ENCODE data around the gene DUSP18. TPM values are rescaled to one million over a fixed set of nuclear protein-coding genes. Genes with fewer than 3 reads are reported as not detected.

DUSP18 gene
- total and polyA plus RNA-seq, 4 donors = 1.6 to 11.3 (median 6.5) TPM

DNA sequence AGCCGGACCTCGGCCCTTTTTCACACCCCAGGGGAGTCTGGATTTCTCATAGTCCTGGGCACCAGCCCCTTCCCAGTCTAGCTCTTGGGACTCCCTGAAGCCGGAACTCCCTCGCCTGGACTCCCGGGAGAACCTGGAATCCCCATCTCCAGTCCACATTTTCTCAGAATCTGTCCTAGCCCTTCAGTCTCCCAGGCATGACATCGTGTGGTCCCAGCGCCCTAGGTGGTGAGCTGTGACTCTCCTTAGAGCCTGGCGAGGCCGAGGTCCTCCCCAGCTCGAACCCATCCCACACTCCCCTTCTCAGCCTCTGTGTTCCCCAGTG is 673 bp upstream of the DUSP18 start:
- ATAC-seq (ENCODE audit: low FRiP score) (no peak), DNase-seq (no peak)
- no peaks in the 10 kb centered on the region for H3K27me3 ChIP-seq (ENCODE audit: control insufficient read depth in 1 of 2, insufficient read depth in 2 of 2, low read length in 1 of 2)
- H3K36me3 ChIP-seq (ENCODE audit: control insufficient read depth in 1 of 2, insufficient read depth in 2 of 2, low read length in 1 of 2) = no peaks in the 10 kb centered on the region
- WGBS, 2 donors = 18 to 31% methylated on average over 10 of the region's 10 CpGs
- no peaks in the 10 kb centered on the region for H3K9me3 ChIP-seq (ENCODE audit: control insufficient read depth, low read length)
- no peaks in the 10 kb centered on the region for H3K4me1 ChIP-seq (ENCODE audit: control insufficient read depth in 1 of 2, insufficient read depth in 2 of 2, low read length in 2 of 2)
- no peak overlapping the region for H3K4me3 ChIP-seq (ENCODE audit: low read length in 2 of 2)
- no peak overlapping the region for H3K27ac ChIP-seq (ENCODE audit: low read depth in 1 of 2, low read length in 2 of 2)
- intact Hi-C loops (cut with DNase I) = no loop called here

DNA sequence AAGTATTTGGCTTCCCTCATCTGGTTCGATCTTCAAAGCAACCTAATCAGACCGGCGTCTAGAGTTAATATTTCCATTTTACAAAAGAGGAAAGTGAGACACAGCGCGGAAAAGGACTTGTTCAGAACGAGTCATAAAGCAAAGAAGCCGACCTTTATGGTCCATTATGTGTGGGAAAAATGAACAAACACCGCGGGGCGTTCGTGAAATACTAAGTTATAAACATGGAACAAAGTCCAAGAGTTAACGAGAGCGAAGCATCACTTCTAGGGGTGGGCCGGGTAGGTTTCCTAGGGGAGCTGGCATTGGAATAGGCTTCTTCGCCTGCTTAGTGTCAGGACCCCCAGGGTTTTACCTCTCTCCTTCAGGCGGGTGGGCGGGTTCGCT is 575 bp downstream of the DUSP18 start:
- H3K4me1 ChIP-seq (ENCODE audit: control insufficient read depth in 1 of 2, insufficient read depth in 2 of 2, low read length in 2 of 2) = no peaks in the 10 kb centered on the region
- ATAC-seq (ENCODE audit: low FRiP score) (peak; percentile 10), DNase-seq (no peak)
- WGBS, 2 donors = 0 to 1% methylated on average over 18 of the region's 18 CpGs
- intact Hi-C loops (cut with DNase I) = loop anchor here in 1 of 2 donors (1.0 kb wide), 1 partner anchor 32 kb away; the partner anchor contains the start of gene SLC35E4
- peaks cover 0 to 2% of the 10 kb centered on the region in 2 donors for H3K36me3 ChIP-seq (ENCODE audit: control insufficient read depth in 1 of 2, insufficient read depth in 2 of 2, low read length in 1 of 2)
- peak overlapping the region; percentile 54 to 55 for H3K4me3 ChIP-seq (ENCODE audit: low read length in 2 of 2)
- no peaks in the 10 kb centered on the region for H3K27me3 ChIP-seq (ENCODE audit: control insufficient read depth in 1 of 2, insufficient read depth in 2 of 2, low read length in 1 of 2)
- no peaks in the 10 kb centered on the region for H3K9me3 ChIP-seq (ENCODE audit: control insufficient read depth, low read length)
- H3K27ac ChIP-seq (ENCODE audit: low read depth in 1 of 2, low read length in 2 of 2) = no peak overlapping the region

DNA sequence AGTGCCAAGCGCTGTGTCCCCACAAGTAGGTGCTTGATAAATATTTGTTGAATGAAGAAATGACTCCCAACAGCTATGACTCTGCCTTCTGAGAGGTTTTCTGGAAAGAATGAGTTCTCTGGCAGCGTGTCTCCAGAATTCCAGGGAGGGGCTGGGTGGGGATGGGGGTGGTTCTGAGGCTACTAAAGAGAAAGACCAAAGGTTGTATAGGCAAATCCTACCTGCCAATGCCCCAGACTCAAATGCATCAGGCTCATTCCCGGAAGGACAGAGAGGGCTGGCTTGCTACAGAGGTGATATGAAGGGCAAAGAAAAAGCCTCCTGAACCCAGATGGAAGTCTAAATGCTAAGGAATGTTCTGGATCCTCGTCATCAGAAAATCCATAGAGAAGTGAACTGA is 1.9 kb downstream of the DUSP18 start:
- ATAC-seq (ENCODE audit: low FRiP score) = no peak
- intact Hi-C loops (cut with DNase I) = no loop called here
- Histone ChIP-seq H3K9me3 (ENCODE audit: control insufficient read depth, low read length) (no peaks in the 10 kb centered on the region), H3K4me3 (ENCODE audit: low read length in 2 of 2) (no peak overlapping the region), H3K27ac (ENCODE audit: low read depth in 1 of 2, low read length in 2 of 2) (no peak overlapping the region), H3K4me1 (ENCODE audit: control insufficient read depth in 1 of 2, insufficient read depth in 2 of 2, low read length in 2 of 2) (no peaks in the 10 kb centered on the region), H3K36me3 (ENCODE audit: control insufficient read depth in 1 of 2, insufficient read depth in 2 of 2, low read length in 1 of 2) (peaks cover 0 to 2% of the 10 kb centered on the region in 2 donors), H3K27me3 (ENCODE audit: control insufficient read depth in 1 of 2, insufficient read depth in 2 of 2, low read length in 1 of 2) (no peaks in the 10 kb centered on the region)
- DNase-seq = no peak
- 90 to 95% methylated on average over 4 of the region's 4 CpGs for WGBS, 2 donors

DNA sequence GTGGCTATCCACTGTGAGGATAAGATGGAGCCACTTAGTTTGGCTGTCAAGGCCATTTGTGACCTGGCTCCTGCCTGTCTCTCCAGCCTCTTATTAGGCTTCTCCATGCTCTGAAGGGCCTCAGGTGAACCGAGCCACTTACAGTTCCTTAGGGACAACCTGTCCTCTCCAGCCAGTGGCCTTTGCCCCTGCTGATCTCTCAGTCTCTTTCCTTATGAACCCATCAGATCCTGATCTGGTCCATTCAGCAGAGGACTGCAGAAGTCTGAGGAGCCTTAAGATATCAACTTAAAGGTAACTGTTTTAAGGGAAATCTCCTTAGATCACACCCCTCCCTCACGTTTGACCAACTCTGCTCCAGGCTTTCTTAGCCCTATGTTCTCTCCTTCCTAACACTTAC is 2.4 kb downstream of the DUSP18 start:
- 81 to 85% methylated on average over 2 of the region's 2 CpGs for WGBS, 2 donors
- DNase-seq (no peak), ATAC-seq (ENCODE audit: low FRiP score) (no peak)
- H3K9me3 ChIP-seq (ENCODE audit: control insufficient read depth, low read length) = no peaks in the 10 kb centered on the region
- H3K27me3 ChIP-seq (ENCODE audit: control insufficient read depth in 1 of 2, insufficient read depth in 2 of 2, low read length in 1 of 2) = no peaks in the 10 kb centered on the region
- H3K27ac ChIP-seq (ENCODE audit: low read depth in 1 of 2, low read length in 2 of 2) = no peak overlapping the region
- H3K4me3 ChIP-seq (ENCODE audit: low read length in 2 of 2) = no peak overlapping the region
- peaks cover 0 to 2% of the 10 kb centered on the region in 2 donors for H3K36me3 ChIP-seq (ENCODE audit: control insufficient read depth in 1 of 2, insufficient read depth in 2 of 2, low read length in 1 of 2)
- no peaks in the 10 kb centered on the region for H3K4me1 ChIP-seq (ENCODE audit: control insufficient read depth in 1 of 2, insufficient read depth in 2 of 2, low read length in 2 of 2)
- intact Hi-C loops (cut with DNase I) = no loop called here

DNA sequence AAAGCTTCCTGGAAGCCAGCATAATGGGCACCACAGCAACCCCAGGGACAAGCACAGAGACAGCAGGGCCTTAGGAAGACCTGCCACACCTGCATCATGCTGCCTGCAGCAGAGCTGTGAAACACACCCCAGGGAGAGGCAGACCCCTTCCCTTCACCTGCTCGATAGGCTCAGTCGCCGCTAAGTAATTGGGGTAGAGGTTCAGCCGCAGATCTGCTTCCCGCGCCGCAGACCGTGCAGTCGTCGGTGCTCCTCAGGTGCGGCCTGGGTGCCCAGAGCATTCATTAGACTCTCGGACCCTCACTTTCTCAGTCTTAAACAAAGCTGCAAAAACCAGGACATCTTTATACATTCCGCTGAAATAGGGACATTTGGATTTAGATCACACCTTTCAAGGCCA is 2.9 kb downstream of the DUSP18 start:
- no peak for ATAC-seq (ENCODE audit: low FRiP score)

DNA sequence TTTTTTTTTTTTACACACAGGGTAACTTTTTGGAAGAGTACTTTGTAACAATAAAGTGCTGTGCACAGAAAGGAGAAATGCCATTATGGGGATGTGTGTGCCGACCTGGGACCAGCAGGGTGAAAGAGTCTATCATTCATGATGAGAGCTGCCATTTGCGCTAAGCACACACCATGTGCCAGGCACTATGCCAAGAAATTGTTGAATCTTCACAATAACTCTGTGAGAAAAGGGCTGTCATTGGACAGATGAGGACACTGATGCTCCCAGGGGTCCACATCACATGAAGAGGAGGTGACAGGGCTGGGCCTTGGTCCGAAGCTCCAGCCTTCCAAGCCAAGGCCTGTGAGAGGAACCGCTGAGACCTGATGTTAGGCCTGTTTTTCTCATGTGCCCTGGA is 5.6 kb downstream of the DUSP18 start:
- 96 to 98% methylated on average over 4 of the region's 4 CpGs for WGBS, 2 donors
- Histone ChIP-seq H3K27me3 (ENCODE audit: control insufficient read depth in 1 of 2, insufficient read depth in 2 of 2, low read length in 1 of 2) (no peaks in the 10 kb centered on the region), H3K36me3 (ENCODE audit: control insufficient read depth in 1 of 2, insufficient read depth in 2 of 2, low read length in 1 of 2) (peaks cover 0 to 2% of the 10 kb centered on the region in 2 donors), H3K27ac (ENCODE audit: low read depth in 1 of 2, low read length in 2 of 2) (no peak overlapping the region), H3K4me3 (ENCODE audit: low read length in 2 of 2) (no peak overlapping the region), H3K9me3 (ENCODE audit: control insufficient read depth, low read length) (no peaks in the 10 kb centered on the region), H3K4me1 (ENCODE audit: control insufficient read depth in 1 of 2, insufficient read depth in 2 of 2, low read length in 2 of 2) (no peaks in the 10 kb centered on the region)
- ATAC-seq (ENCODE audit: low FRiP score) (no peak), DNase-seq (no peak)
- intact Hi-C loops (cut with DNase I) = no loop called here

More for the DNA sequence above, 2.9 kb downstream of the DUSP18 start:
- Histone ChIP-seq H3K4me3 (ENCODE audit: low read length in 2 of 2) (no peak overlapping the region), H3K27ac (ENCODE audit: low read depth in 1 of 2, low read length in 2 of 2) (no peak overlapping the region), H3K9me3 (ENCODE audit: control insufficient read depth, low read length) (no peaks in the 10 kb centered on the region), H3K4me1 (ENCODE audit: control insufficient read depth in 1 of 2, insufficient read depth in 2 of 2, low read length in 2 of 2) (no peaks in the 10 kb centered on the region), H3K27me3 (ENCODE audit: control insufficient read depth in 1 of 2, insufficient read depth in 2 of 2, low read length in 1 of 2) (no peaks in the 10 kb centered on the region), H3K36me3 (ENCODE audit: control insufficient read depth in 1 of 2, insufficient read depth in 2 of 2, low read length in 1 of 2) (peaks cover 0 to 2% of the 10 kb centered on the region in 2 donors)
- WGBS, 2 donors = 98% methylated on average over 13 of the region's 13 CpGs
- DNase-seq = no peak
- intact Hi-C loops (cut with DNase I) = no loop called here

DNA sequence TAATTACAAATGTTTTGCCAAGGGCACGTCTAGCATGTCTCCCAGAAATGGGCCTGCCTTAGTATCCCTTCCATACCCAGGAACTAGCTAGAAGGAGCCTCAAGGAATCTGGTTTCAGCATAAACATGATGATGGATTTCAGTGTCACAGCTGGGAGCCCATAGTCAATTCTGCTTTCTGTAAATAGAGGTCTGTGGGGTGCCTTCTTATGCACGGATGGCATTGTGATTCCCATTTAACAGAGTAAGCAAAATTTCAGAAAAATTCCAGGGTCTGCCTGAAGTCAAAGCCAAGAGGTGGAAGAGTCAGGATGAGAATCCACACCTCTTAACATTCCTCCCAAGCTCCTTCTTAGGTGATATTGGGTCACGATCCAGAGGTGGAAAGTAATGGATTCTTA is 12.1 kb downstream of the DUSP18 start:
- Histone ChIP-seq H3K27ac (ENCODE audit: low read depth in 1 of 2, low read length in 2 of 2) (no peak overlapping the region), H3K27me3 (ENCODE audit: control insufficient read depth in 1 of 2, insufficient read depth in 2 of 2, low read length in 1 of 2) (no peaks in the 10 kb centered on the region), H3K4me3 (ENCODE audit: low read length in 2 of 2) (no peak overlapping the region), H3K9me3 (ENCODE audit: control insufficient read depth, low read length) (no peaks in the 10 kb centered on the region), H3K4me1 (ENCODE audit: control insufficient read depth in 1 of 2, insufficient read depth in 2 of 2, low read length in 2 of 2) (no peaks in the 10 kb centered on the region), H3K36me3 (ENCODE audit: control insufficient read depth in 1 of 2, insufficient read depth in 2 of 2, low read length in 1 of 2) (no peaks in the 10 kb centered on the region)
- ATAC-seq (ENCODE audit: low FRiP score) = no peak
- intact Hi-C loops (cut with DNase I) = no loop called here
- no peak for DNase-seq
- 68 to 73% methylated on average over 3 of the region's 3 CpGs for WGBS, 2 donors

DNA sequence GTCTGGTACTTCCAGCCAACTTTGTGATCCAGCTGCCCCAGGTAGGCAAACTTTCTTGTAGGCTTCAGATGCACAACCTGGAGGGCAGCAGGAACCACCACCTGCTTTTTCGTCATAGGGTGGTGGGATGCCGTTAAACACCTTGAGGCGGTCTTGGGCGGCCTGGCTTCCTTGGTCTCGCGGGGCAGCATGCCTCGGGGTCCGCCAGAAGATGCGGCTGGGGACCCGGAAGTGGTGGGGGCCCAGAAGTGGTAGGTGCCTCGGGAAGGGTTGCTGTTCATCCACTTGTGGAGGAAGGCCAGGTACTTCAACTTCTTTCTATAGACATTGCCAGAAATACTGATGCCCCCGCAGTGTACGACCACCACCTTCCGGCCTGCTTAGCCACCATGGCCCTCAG is 13.3 kb downstream of the DUSP18 start:
- H3K4me1 ChIP-seq (ENCODE audit: control insufficient read depth in 1 of 2, insufficient read depth in 2 of 2, low read length in 2 of 2) = no peaks in the 10 kb centered on the region
- H3K27me3 ChIP-seq (ENCODE audit: control insufficient read depth in 1 of 2, insufficient read depth in 2 of 2, low read length in 1 of 2) = no peaks in the 10 kb centered on the region
- DNase-seq (no peak), ATAC-seq (ENCODE audit: low FRiP score) (no peak)
- H3K9me3 ChIP-seq (ENCODE audit: control insufficient read depth, low read length) = no peaks in the 10 kb centered on the region
- no peaks in the 10 kb centered on the region for H3K36me3 ChIP-seq (ENCODE audit: control insufficient read depth in 1 of 2, insufficient read depth in 2 of 2, low read length in 1 of 2)
- intact Hi-C loops (cut with DNase I) = no loop called here
- WGBS, 2 donors = 97% methylated on average over 14 of the region's 14 CpGs
- H3K4me3 ChIP-seq (ENCODE audit: low read length in 2 of 2) = no peak overlapping the region
- no peak overlapping the region for H3K27ac ChIP-seq (ENCODE audit: low read depth in 1 of 2, low read length in 2 of 2)

DNA sequence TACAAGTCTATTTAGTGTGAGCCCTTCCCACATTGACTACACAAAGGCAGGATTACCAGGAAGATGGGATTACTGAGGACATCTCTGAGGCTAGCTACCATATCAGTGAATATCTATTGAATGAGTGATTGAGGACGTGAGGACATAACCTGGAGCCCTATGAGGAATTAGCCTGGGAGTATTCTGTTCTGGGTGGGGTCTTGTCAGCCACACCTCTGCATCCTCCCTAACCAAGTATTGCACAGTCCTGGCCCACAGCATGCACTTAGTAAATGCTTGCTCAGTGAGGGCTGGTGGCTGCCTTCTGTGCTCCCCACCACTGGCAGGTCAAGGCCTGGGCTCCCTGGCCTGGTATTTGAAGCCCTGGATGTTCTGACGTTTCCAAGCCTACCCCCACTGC is 14.8 kb downstream of the DUSP18 start:
- Histone ChIP-seq H3K9me3 (ENCODE audit: control insufficient read depth, low read length) (no peaks in the 10 kb centered on the region), H3K4me1 (ENCODE audit: control insufficient read depth in 1 of 2, insufficient read depth in 2 of 2, low read length in 2 of 2) (no peaks in the 10 kb centered on the region), H3K27me3 (ENCODE audit: control insufficient read depth in 1 of 2, insufficient read depth in 2 of 2, low read length in 1 of 2) (no peaks in the 10 kb centered on the region), H3K4me3 (ENCODE audit: low read length in 2 of 2) (no peak overlapping the region), H3K27ac (ENCODE audit: low read depth in 1 of 2, low read length in 2 of 2) (no peak overlapping the region), H3K36me3 (ENCODE audit: control insufficient read depth in 1 of 2, insufficient read depth in 2 of 2, low read length in 1 of 2) (no peaks in the 10 kb centered on the region)
- intact Hi-C loops (cut with DNase I) = no loop called here
- WGBS, 2 donors = 93 to 97% methylated on average over 2 of the region's 2 CpGs
- no peak for ATAC-seq (ENCODE audit: low FRiP score)
- no peak for DNase-seq
